Activated CD4-positive, alpha-beta T cell treated with anti-CD3 and anti-CD28 coated beads, Interleukin-2, amount 50 U/mL, for 48 hours (primary cell): ENCODE data around the gene SOX18.
A peak's percentile ranks its signal among the peaks of the same experiment; 100 is the strongest.

Source experiments
- DNase-seq, 2 experiments: peaks; one replicate each; pipeline ENCODE4 v3.0.0-alpha.2; 2020

Gene SOX18

GRCh38 chr20:64080013-64080812 is 30.8 kb upstream of the SOX18 start, which contains the start of gene OPRL1:
TSS of gene OPRL1 (plus strand) at chr20:64080082. CDS start at chr20:64092721, 12,639 bp downstream.
- DNase-seq = no peak

GRCh38 chr20:64079273-64080012 is 30.0 kb upstream of the SOX18 start, which contains the start of gene RGS19:
TSS of gene RGS19 (minus strand) at chr20:64079518. CDS start at chr20:64076886, 2,632 bp downstream.
- peak; percentile 71 to 77 for DNase-seq

GRCh38 chr20:64078934-64079272 is 29.5 kb upstream of the SOX18 start:
- DNase-seq = no peak

GRCh38 chr20:64077876-64078551 is 28.6 kb upstream of the SOX18 start:
- peak; percentile 56 to 65 for DNase-seq

GRCh38 chr20:64077541-64077875 is 28.1 kb upstream of the SOX18 start:
- DNase-seq = no peak

- peak; percentile 54 to 66 for DNase-seq
Measured at GRCh38 chr20:64077094-64077493, 27.7 kb upstream of the SOX18 start.

- no peak for DNase-seq
Measured at GRCh38 chr20:64076061-64076997, 26.9 kb upstream of the SOX18 start.

GRCh38 chr20:64075556-64075955 is 26.1 kb upstream of the SOX18 start:
- no peak for DNase-seq

- DNase-seq = no peak
Measured at GRCh38 chr20:64074963-64075362, 25.5 kb upstream of the SOX18 start.

- DNase-seq = no peak
Measured at GRCh38 chr20:64074184-64074789, 24.8 kb upstream of the SOX18 start.

GRCh38 chr20:64073476-64074183 is 24.2 kb upstream of the SOX18 start:
- DNase-seq = no peak

- no peak for DNase-seq
Measured at GRCh38 chr20:64072498-64073063, 23.1 kb upstream of the SOX18 start.

- DNase-seq = no peak
Measured at GRCh38 chr20:64071341-64072332, 22.2 kb upstream of the SOX18 start.

GRCh38 chr20:64070244-64070993 is 21.0 kb upstream of the SOX18 start:
- no peak for DNase-seq

- DNase-seq = peak in 1 of 2 experiments; percentile 58
Measured at GRCh38 chr20:64069614-64070243, 20.3 kb upstream of the SOX18 start.

GRCh38 chr20:64069209-64069613 is 19.8 kb upstream of the SOX18 start:
- DNase-seq = no peak

GRCh38 chr20:64068386-64069208 is 19.2 kb upstream of the SOX18 start:
- DNase-seq = no peak
